HG03378 (cell line): ENCODE data around the gene ALDH1L1.

Source experiments
- ATAC-seq: cut with Tn5 transposase; IDR thresholded peaks from one replicate; pipeline ENCODE4 v1.9.1; 2021; ENCODE audit warnings: mild to moderate bottlenecking, moderate library complexity; ENCODE audit not compliant: unreplicated experiment

ALDH1L1 gene

DNA sequence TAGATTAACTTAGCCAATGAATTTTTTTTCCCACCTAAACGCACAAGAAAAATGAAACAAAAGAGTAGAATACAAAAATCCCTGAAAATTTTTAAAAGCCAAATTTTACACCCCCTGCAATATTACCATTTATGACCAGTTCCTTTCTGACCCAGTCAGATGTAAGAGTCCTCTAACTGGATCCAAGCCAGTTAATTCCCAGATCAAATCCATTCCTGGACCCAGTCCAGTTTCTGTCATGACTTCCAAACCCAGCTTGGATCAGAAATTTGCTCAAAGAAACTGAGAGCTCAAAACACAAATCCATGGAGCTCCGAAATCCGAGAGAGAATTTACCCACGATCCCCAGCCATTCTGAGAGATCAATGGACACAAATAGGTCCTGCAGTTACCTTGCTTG, 17.0 kb upstream of the ALDH1L1 start:
- no peak for ATAC-seq

DNA sequence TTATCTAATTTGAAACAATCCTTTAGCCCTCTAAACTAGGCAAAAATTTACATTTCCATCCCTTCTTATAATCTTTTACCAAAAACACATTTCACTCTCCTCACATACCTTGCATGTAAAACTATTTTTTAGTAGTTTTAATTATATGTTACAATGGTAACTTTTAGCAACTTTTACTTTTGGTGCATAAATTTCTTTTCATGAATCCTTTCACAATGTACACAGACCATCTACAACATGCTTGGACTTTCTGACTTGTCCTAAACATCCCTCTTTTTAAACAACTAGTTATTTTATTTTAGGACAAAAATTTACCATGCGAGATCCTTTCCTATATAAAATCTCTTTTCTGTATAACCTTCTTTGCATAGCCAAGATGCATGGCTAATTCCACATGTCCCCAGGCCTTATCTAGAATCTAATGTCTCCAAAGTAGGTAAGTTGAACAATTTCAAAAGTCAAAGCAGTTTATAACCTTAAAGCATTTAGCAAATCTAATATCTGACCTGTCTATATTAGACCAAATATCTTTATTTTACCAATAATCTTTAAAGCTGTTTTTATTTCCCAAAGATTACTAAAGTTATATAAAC, 14.4 kb upstream of the ALDH1L1 start:
- no peak for ATAC-seq

DNA sequence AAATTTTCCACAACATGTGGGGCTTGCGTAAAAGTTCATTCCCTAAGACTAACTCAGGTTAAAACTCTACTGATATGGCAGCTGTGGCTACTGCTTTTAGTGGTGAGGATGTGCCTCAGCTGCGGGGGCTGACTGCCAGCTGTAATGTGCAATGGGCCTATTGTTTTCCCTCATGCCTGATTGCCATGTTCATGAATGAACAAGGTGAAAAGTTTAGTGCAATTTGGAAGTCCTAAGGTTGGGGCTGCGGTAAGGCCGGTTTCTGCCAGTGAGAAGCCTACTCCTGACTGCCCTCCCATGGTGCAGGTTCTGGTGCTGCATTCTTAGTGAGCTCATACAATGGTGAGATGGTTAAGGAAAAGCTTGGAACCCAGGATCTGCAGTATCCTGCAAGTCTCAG, 10.9 kb upstream of the ALDH1L1 start:
- ATAC-seq = no peak

DNA sequence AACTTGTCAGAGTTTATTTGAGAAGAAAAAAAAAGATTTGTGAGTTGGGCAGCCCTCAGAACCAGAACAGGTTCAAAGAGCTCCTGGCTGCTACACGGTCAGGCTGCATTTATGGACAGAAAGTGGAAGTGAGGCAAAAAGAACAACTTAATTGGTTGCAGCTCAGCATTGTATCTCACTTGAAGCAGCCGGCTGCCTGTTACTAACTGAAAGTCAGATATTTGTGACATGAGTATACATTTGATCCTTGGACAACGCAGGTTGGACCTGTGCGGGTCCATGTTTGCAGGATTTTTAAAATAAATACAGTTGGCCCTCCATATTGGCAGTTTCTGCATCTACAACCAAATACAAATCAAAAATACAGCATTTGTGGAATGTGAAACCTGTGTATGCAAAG, 7.5 kb upstream of the ALDH1L1 start:
- ATAC-seq = no peak

DNA sequence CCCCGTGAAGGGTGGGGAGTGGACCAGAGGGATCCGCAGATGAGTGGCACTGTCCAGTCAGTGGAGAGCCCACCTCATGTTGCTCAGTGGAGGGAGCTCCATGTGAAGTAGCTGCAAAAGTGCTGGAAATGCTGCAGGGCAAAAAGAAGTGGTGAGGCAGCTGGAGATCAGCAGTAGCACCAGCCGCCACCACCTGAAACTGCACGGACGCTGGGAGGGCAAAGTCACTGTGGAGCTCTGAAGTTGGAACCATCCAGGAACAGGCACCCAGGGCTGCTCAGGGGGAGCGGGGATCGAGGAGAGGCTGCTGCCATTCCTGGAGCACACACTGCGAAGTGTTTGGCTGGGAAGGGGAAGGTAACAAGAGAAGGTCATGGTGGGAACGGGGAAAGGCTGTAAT, 6.4 kb upstream of the ALDH1L1 start:
- ATAC-seq = no peak

DNA sequence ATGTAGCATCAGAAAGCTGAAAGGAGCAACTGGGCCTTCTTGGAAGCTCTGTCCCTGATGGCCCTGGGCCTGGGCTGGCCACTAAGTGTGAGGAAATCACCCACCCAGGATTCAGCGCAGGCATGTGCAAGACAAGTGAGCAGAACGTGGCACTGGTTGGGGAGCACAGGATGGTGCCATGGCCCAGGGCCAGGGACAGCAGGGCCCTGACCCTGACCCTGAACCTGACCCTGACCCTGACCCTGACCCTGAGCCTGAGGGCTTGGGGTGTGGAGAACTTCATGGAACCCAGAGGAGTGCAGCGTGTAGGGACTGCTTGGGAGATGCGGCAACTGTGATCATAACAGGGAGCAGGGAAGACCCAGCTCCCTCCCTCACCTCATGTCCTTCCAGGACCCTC, 5.9 kb upstream of the ALDH1L1 start:
- no peak for ATAC-seq

DNA sequence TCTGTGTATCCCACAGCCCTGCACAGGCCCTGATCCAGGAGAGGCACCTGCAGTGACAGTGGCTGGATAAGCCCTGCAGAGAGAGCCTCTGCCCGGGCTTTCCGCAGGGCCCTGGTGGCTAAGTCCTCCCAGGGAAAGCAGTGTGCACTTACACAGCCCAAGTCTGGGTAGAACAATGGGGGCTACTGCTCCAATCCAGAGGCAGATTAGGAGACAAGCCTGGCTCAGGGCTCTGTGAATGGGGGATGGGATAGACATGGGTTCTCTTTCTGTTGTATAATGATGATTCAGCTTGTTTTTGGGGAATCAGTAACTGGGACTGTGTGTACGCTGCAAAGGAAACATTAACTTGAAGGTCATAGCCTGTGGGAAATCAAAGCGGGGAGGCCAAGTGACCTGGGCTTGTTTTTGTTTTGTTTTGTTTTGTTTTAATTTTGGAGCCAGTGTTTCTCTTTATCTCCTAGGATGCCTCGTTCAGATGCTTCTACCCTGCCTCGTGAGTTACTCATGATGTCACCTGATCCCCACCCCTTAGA, 4.1 kb upstream of the ALDH1L1 start:
- no peak for ATAC-seq

DNA sequence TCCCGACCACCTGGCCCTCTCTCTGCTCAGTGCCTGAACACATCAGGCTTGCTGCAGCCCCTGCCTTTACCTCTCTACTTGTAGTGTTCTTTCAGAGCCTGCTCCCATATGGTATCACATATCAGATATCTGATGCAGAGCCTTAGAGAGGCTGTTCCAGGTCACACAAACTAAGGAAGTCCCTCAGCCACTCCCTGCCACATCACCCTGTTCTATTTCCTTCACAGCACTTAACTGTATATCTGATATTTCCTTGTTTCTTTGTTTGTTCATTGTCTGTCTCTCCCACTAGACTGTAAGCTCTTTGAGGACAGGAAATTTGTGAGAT, 976 bp upstream of the ALDH1L1 start:
- no peak for ATAC-seq

DNA sequence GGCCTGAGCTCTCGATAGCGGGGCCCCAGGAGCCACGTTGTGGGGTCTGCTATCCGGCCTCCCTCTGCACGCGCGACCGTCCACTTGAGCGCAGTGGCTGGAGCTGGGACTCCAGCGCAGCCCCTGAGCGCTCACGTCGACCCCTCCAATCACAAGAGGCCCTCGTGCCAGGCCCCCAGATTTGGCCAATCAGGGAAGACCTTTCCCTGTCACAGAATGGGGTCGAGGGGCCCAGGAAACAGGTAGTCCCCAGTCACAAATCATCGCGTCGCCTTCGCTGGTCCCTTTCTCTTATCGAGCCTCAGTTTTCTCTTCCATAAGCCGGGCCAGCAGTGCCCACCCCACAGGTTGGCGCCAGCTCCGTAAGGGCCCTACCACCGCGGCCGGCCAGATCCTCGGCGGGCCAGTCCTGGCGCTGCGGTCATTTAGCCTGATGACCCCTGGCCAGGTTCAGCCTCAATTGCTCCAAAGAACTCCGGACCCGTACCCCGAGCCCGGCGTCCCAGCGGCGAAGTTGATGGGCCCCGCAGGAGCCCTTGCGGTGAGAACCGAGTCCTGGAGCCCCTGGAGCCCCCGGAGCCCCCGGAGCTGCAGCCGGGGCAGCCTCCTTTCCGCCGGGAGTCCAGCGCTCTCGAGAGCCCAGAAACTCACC, 435 bp downstream of the ALDH1L1 start:
- ATAC-seq = no peak

DNA sequence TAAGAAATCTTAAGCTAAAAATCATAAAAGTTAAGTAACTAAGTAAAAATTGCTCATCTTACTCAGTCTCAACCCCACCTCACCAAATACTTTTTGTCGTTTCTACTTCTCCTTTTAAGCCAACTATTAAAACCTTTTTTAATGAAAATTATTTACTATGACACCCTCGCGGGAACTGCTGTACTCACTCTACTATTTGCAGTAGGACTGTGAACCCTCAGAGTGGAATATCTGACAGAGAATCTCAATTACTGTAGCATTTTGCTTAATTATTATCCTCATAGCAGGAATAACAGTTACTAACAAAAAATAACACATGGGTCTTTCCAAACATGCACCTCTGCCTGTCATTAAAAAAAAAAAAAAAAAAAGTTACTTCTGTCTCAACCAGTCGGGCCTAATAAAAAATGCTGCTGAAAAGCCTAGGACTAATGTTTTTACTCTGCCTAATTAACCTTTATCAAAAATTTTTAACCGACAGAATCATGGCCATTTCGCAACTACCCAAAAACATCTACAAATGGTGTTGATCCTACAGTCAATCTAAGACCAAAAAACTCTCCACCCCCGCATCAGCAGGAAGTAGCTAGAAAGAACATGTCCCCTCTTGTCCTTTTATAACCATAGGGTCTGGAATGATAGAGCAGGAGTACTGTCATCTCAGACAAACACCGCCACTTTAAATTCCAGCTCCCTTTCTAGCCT, 10.2 kb downstream of the ALDH1L1 start:
- ATAC-seq = no peak

DNA sequence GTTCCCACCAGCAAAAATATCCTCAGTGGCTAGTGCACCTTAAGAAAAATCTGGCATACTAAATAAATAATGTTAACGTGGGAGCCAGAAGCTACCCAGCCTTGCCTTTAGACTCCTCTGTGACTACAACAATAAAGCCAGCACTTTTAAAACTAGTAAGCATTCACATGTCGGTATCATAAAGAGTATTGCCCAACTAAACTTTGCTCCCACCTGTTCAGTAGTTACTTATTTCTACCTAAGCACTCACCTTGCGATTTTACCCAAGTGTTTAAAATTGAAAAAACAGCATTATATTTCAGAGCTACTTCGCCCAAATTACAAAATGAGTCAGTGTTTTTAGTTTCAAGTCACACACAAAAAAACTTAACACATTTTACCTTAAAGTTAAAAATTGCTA, 12.8 kb downstream of the ALDH1L1 start:
- no peak for ATAC-seq

DNA sequence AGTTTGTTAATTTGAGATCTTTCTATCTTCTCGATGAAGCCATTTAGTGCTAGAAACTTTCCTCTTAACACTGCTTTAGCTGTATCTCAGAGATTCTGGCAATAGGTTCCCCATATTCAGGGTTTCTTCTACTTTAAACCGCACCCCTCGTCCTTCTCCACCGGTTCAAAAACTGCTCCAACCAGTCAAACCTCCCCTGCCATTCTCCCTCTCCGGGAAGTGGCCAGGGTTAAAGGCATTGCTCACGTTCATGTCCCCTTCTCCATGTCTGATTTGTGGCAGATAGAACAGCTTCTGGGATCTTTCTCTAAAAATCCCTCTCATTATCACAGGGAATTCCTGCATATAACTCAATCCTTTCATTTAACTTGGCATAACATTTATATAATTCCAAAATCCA, 14.4 kb downstream of the ALDH1L1 start:
- no peak for ATAC-seq

DNA sequence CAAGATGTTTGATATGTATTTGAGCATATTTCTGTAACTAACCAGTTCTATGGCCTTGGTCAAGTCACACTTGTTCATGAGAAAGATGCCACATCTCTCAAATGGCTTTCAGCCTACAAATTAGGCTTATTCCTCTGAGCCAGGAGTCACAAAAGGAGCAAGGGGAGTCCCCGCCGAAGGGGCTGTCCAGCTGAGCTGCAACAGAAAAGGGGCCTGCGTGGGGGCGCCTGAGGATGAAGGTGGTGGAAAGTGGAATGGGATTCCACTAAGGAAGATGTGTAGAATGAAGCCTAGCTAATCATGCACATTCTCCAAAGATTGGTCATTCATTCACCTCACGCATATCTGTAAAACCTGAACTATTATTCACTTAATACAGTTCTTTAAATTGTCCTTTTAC, 19.1 kb downstream of the ALDH1L1 start:
- no peak for ATAC-seq

DNA sequence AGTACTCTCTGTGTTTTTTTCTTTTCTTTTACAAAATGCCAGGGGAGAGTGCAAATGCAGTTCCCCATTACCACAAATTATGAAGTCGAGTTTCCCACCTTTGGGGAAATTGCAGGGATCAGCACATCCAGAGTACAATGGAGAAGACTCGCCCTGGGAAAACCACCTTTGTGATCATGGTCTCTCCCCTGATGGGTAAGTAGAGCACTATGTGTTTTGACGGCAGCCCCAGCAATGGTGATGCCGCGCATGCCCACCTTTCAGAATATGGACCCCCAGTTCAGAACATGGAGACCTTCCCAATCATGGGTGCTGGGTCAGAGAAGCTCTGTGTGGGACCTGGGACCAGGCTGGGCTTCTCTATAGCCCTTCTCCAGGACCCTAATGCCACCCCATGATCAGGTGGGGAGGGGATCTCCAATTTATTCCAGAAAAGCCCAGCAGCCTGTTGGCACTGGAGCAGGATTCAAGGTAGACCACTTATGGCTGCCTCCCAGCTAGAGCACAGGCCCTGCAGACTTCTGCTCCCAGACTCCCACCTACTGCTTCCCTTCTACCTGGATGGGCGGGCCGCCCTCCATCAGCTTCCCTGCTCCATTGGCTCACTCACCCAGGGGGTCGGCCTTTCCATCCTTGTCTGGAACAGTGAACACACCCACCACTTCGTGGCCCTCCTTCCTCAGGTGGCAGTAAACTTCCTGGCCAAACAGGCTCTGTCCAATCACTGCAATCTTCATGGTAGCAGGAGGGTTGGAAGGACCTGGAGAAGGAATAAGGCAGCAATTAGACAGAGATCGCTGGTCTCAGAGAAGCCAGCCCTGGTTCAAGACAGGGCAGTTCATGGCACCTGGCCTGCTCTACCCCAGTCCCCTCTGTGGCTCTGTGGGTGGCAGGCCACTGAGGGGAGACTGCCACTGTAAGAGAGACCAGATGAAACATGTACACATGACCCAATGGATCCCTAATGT, 19.9 kb downstream of the ALDH1L1 start:
- ATAC-seq = no peak

DNA sequence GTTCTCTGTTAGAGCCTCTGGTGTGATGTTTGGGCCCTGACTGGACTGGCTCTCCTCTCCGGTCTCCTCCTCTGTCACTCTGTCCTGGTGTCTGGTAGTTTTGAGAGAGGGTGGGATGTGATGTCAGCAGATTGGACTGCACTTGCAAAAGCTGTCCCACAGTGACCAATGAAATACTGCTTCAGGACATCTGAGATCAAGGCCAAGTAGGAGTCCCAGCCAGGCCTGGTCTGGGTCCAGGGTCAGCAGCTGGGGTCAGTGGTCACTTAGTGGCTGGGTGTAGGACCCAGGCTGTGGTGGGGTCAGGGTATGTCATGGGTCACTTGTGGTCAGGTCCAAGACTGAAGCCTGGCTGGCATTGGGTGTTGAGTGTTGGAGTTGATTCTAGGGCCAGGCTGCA, 20.9 kb downstream of the ALDH1L1 start:
- ATAC-seq = no peak

DNA sequence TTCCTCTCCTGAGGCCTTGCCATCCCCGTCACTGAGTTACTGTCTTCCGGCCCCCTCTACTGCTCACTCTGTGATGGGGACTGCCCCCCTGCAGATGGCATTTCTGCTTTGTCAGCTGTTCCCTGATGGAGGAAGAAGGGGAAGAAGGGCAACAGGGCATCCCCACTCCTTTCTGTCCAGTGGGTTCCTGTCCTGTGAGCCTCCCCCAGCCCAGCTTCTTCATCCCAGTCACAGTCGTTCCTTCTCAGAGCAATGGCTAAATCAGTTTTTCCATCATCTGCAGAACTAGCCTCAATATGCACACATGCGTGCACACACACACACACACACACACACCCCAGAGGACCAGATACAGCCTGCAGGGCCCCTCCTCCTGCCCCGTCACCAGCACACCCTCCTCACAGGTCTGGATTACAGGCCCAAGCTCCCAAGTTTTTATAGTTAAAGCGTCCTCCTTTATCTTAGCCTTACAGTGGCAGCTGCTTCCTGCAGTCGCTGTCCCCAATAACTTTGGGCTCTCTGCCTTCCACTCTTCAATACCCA, 21.4 kb downstream of the ALDH1L1 start:
- ATAC-seq = no peak

DNA sequence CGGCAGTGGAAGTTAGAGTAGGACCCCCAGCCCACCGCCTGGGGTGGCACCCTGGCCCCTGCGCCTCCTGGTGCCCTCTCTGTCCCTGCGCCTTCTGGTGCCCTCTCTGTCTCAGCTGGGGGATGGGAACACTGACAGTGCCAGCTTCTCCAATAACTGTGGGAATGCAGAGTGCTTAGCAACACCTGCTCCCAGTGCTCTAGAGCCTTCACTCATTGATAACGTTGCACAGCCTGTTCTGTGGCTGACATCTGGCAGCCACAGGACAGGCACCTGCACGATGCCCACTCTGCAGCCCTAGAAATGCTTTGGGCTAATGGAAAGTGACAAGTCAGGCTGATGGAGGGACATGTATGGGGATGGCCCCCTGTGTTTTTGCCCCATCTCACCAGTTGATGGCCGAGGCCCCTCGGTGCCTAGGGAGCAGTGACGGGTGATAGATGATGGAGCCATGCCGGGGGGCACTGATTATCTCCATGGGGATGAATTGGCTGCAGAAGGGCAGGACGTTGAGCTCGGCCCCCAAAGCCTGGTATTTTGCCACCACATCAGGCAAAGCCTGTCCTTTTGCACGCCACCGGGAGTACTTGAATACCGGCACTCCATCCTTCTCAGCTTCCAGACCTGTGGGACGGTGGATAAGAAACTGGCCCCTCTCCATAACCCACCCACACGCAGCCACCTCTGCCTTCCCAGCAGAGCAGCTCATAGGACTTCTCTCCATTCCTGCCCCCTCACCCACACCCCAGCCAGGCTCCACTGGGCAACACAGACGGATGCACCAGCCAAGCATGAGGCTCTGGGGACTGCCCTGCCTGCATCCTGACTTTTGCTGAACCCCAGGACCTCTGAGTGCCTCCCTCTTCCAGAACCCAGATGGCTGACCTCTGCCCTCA, 22.1 kb downstream of the ALDH1L1 start:
- no peak for ATAC-seq

DNA sequence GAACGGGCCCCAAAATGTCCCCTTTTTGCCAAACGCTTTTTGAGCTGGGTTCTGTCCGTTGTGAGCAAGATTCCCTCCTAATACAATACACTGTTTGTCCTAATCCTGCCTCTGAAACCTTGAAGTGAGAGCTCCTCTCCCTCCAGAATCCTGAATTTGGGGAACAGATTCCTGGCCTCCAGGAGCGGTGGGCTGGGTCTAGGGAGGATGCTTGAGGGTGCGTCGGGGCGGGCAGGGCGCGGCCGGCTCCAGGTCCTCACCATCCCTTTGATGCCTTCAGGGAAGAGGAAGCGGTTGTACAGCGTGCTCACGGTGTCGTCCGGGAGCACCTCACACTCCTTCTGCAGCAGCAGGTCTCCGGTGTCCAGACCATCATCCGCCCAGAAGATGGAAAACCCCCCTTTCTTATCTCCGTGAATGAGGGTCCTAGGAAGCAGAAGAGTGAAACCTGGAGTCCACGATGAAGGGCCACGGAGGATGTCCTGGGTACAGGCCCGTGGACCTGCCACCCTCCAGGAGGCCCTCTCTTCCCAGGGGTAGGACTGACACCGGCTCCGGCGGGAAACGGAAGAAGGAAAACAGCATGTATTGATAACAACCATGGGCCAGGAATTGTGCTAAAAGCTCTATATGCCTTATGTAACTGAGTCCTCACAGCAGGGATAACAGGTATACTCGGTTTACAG, 23.2 kb downstream of the ALDH1L1 start:
- no peak for ATAC-seq

DNA sequence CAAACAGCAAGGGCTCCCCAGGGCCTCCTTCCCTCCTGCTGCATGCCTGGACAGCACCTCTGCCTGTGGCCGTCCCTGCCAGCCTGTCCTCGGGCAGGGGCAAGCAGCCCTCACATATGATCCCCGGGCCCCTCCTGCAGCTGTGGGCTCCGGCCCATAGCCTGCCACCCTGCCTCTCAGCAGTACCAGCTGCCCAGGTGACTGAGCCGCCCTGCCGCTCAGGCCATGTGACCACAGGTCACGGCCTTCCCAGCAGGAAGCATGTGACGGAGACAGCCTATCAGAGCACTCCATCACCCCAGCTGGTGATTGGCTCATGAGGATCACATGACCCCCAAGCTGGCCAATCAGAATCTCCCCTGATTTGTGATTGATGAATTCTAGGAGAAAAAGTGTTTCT, 23.9 kb downstream of the ALDH1L1 start:
- no peak for ATAC-seq
